Stimulated activated naive CD8-positive, alpha-beta T cell treated with anti-CD3 and anti-CD28 coated beads, Interleukin-15, Interleukin-2, amounts not matched to agents 100 U/mL and 50 U/mL, for 24 hours (primary cell): ENCODE data around the gene RBM17.
"Not testable (repeated sequence)": the region's sequence is repeated elsewhere in the genome, so short reads cannot be mapped to it uniquely, and the experiment has no call there.

Source experiments
- ATAC-seq: fragments of 150-1000 bp; cut with Tn5 transposase; one replicate; pipeline ENCODE4 v1.10.0; 2021
- DNase-seq: peaks from one replicate; pipeline ENCODE4 v3.0.0; 2021

Gene RBM17

GRCh38 chr10:6112893-6113292, 24.1 kb downstream of the RBM17 start:
- DNase-seq (no peak), ATAC-seq (no peak)

- no peak for ATAC-seq
- no peak for DNase-seq
Measured at GRCh38 chr10:6114299-6114698, 25.5 kb downstream of the RBM17 start.

GRCh38 chr10:6114805-6115341, 26.0 kb downstream of the RBM17 start:
- DNase-seq: no peak

GRCh38 chr10:6115411-6115810, 26.6 kb downstream of the RBM17 start:
- no peak for ATAC-seq
- DNase-seq: no peak

More at GRCh38 chr10:6114805-6115341, 26.0 kb downstream of the RBM17 start:
- no peak for ATAC-seq

- ATAC-seq (no peak), DNase-seq (no peak)
Measured at GRCh38 chr10:6115824-6116350, 27.1 kb downstream of the RBM17 start.

- ATAC-seq (no peak), DNase-seq (no peak)
Measured at GRCh38 chr10:6116806-6117205, 28.0 kb downstream of the RBM17 start.

GRCh38 chr10:6117711-6118110, 28.9 kb downstream of the RBM17 start:
- ATAC-seq: no peak

GRCh38 chr10:6119423-6119822, 30.6 kb downstream of the RBM17 start:
- ATAC-seq (peak; percentile 42), DNase-seq (no peak)

More at GRCh38 chr10:6117711-6118110, 28.9 kb downstream of the RBM17 start:
- no peak for DNase-seq

GRCh38 chr10:6119962-6120361, 31.1 kb downstream of the RBM17 start:
- no peak for ATAC-seq
- no peak for DNase-seq

- no peak for ATAC-seq
- DNase-seq: no peak
Measured at GRCh38 chr10:6120691-6121090, 31.9 kb downstream of the RBM17 start.

GRCh38 chr10:6121146-6121545, 32.3 kb downstream of the RBM17 start:
- ATAC-seq: no peak

GRCh38 chr10:6123532-6123931, 34.7 kb downstream of the RBM17 start:
- DNase-seq (no peak), ATAC-seq (no peak)

More at GRCh38 chr10:6121146-6121545, 32.3 kb downstream of the RBM17 start:
- DNase-seq: no peak

GRCh38 chr10:6124666-6125065, 35.8 kb downstream of the RBM17 start:
- DNase-seq (no peak), ATAC-seq (no peak)

GRCh38 chr10:6127461-6127860, 38.6 kb downstream of the RBM17 start:
- not testable (repeated sequence) for DNase-seq, ATAC-seq

- no peak for DNase-seq
- ATAC-seq: no peak
Measured at GRCh38 chr10:6128087-6128486, 39.3 kb downstream of the RBM17 start.

- no peak for ATAC-seq
- no peak for DNase-seq
Measured at GRCh38 chr10:6128591-6129251, 39.9 kb downstream of the RBM17 start.

GRCh38 chr10:6130848-6131470, 42.1 kb downstream of the RBM17 start:
- DNase-seq: no peak
- no peak for ATAC-seq

- ATAC-seq (no peak), DNase-seq (no peak)
Measured at GRCh38 chr10:6133331-6134098, 44.7 kb downstream of the RBM17 start.

GRCh38 chr10:6134099-6134823, 45.4 kb downstream of the RBM17 start:
- no peak for DNase-seq

GRCh38 chr10:6135039-6135438, 46.2 kb downstream of the RBM17 start:
- DNase-seq (no peak), ATAC-seq (no peak)

More at GRCh38 chr10:6134099-6134823, 45.4 kb downstream of the RBM17 start:
- ATAC-seq: no peak

GRCh38 chr10:6135589-6136168, 46.8 kb downstream of the RBM17 start:
- DNase-seq (no peak), ATAC-seq (no peak)
